ENCODE results near the gene CCNB2. TPM values are rescaled to one million over a fixed set of nuclear protein-coding genes. Genes with fewer than 3 reads are reported as not detected.
"Not testable (repeated sequence)": the region's sequence is repeated elsewhere in the genome, so short reads cannot be mapped to it uniquely, and the experiment has no call there.

CCNB2 gene
- polyA plus RNA-seq, 1 donor from 2014 or later: 4.4 TPM

DNA sequence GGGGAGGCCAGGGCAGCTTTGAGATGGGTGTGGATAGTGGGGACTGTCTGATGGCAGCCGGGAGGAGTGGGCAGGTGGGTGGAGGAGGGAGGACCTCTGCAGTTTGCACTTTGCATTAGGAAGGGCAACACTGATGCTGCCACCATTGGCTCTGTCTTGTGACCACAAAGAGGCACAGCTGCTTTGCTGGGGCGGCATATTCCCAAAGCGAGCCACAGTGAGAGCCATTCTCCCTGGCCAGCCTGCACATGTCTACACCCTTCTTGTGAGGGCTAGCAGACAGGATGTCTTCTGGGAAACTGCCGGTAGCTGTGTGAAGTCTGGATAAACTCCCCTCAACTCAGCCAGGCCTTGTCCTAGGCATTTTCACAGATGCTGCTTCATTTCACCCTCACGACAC lies 38.3 kb downstream of the CCNB2 start:
- no peak overlapping the region for H2AFZ ChIP-seq (ENCODE audit: low read depth, low read length)
- TF ChIP-seq TAF1 (IDR thresholded peaks at IDR 0.05; ENCODE audit: low read depth) (no peak), POLR2AphosphoS5 (IDR thresholded peaks at IDR 0.05) (no peak), EP300 (conservative IDR thresholded peaks at IDR 0.05; ENCODE audit: poor library complexity, severe bottlenecking) (no peak), MXI1 (conservative IDR thresholded peaks at IDR 0.05; ENCODE audit: poor library complexity, severe bottlenecking) (no peak), EZH2 (IDR thresholded peaks at IDR 0.05; ENCODE audit: borderline replicate concordance, insufficient read depth, low read length, poor library complexity, severe bottlenecking) (no peak), RAD21 (conservative IDR thresholded peaks at IDR 0.05) (no peak), SMC3 (conservative IDR thresholded peaks at IDR 0.05; ENCODE audit: poor library complexity) (no peak)
- TF ChIP-seq, protein P1, sequence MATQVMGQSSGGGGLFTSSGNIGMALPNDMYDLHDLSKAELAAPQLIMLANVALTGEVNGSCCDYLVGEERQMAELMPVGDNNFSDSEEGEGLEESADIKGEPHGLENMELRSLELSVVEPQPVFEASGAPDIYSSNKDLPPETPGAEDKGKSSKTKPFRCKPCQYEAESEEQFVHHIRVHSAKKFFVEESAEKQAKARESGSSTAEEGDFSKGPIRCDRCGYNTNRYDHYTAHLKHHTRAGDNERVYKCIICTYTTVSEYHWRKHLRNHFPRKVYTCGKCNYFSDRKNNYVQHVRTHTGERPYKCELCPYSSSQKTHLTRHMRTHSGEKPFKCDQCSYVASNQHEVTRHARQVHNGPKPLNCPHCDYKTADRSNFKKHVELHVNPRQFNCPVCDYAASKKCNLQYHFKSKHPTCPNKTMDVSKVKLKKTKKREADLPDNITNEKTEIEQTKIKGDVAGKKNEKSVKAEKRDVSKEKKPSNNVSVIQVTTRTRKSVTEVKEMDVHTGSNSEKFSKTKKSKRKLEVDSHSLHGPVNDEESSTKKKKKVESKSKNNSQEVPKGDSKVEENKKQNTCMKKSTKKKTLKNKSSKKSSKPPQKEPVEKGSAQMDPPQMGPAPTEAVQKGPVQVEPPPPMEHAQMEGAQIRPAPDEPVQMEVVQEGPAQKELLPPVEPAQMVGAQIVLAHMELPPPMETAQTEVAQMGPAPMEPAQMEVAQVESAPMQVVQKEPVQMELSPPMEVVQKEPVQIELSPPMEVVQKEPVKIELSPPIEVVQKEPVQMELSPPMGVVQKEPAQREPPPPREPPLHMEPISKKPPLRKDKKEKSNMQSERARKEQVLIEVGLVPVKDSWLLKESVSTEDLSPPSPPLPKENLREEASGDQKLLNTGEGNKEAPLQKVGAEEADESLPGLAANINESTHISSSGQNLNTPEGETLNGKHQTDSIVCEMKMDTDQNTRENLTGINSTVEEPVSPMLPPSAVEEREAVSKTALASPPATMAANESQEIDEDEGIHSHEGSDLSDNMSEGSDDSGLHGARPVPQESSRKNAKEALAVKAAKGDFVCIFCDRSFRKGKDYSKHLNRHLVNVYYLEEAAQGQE (IDR thresholded peaks at IDR 0.05; ENCODE audit: borderline replicate concordance): no peak
- TF ChIP-seq, protein P2, sequence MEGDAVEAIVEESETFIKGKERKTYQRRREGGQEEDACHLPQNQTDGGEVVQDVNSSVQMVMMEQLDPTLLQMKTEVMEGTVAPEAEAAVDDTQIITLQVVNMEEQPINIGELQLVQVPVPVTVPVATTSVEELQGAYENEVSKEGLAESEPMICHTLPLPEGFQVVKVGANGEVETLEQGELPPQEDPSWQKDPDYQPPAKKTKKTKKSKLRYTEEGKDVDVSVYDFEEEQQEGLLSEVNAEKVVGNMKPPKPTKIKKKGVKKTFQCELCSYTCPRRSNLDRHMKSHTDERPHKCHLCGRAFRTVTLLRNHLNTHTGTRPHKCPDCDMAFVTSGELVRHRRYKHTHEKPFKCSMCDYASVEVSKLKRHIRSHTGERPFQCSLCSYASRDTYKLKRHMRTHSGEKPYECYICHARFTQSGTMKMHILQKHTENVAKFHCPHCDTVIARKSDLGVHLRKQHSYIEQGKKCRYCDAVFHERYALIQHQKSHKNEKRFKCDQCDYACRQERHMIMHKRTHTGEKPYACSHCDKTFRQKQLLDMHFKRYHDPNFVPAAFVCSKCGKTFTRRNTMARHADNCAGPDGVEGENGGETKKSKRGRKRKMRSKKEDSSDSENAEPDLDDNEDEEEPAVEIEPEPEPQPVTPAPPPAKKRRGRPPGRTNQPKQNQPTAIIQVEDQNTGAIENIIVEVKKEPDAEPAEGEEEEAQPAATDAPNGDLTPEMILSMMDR (IDR thresholded peaks at IDR 0.05; ENCODE audit: poor library complexity, severe bottlenecking): no peak
- no peaks in the 10 kb centered on the region for H3K27me3 ChIP-seq (ENCODE audit: insufficient read depth, low read depth, low read length)
- no peaks in the 10 kb centered on the region for H3F3A ChIP-seq (ENCODE audit: insufficient read depth, low read length, poor library complexity, severe bottlenecking)
- no peak overlapping the region for H3K9ac ChIP-seq (ENCODE audit: low read length)
- no peaks in the 10 kb centered on the region for H3K79me2 ChIP-seq (replicated peaks; ENCODE audit: insufficient read depth, low read length)
- no peak overlapping the region for H3K4me3 ChIP-seq (ENCODE audit: low read length)
- no peaks in the 10 kb centered on the region for H4K20me1 ChIP-seq (ENCODE audit: insufficient read depth)
- H3K4me2 ChIP-seq (ENCODE audit: low read length): no peak overlapping the region
- H3K9me2 ChIP-seq (ENCODE audit: insufficient read depth, low read length): no peaks in the 10 kb centered on the region
- H3K36me3 ChIP-seq (ENCODE audit: insufficient read depth, low read length): no peaks in the 10 kb centered on the region
- H3K9me3 ChIP-seq (ENCODE audit: low read length): no peaks in the 10 kb centered on the region
- H3K27ac ChIP-seq (ENCODE audit: low read length): no peak overlapping the region

- H3K79me2 ChIP-seq (replicated peaks; ENCODE audit: insufficient read depth, low read length); H2AFZ ChIP-seq (ENCODE audit: low read depth, low read length); H3F3A ChIP-seq (ENCODE audit: insufficient read depth, low read length, poor library complexity, severe bottlenecking); H4K20me1 ChIP-seq (ENCODE audit: insufficient read depth); H3K27me3 ChIP-seq (ENCODE audit: insufficient read depth, low read depth, low read length); H3K27ac ChIP-seq (ENCODE audit: low read length); H3K9me2 ChIP-seq (ENCODE audit: insufficient read depth, low read length); H3K9me3 ChIP-seq (ENCODE audit: low read length); H3K9ac ChIP-seq (ENCODE audit: low read length); H3K4me2 ChIP-seq (ENCODE audit: low read length); H3K36me3 ChIP-seq (ENCODE audit: insufficient read depth, low read length); H3K4me3 ChIP-seq (ENCODE audit: low read length): not testable (repeated sequence)
- TF ChIP-seq RAD21 (conservative IDR thresholded peaks at IDR 0.05): peak; percentile 50
- peak; percentile 57 for TF ChIP-seq SMC3 (conservative IDR thresholded peaks at IDR 0.05; ENCODE audit: poor library complexity)
- TF ChIP-seq, protein P2 (IDR thresholded peaks at IDR 0.05; ENCODE audit: poor library complexity, severe bottlenecking): peak; percentile 42
Measured at GRCh38 chr15:59144594-59144993, 39.6 kb downstream of the CCNB2 start.

Data from neural cell (in vitro differentiated cells).